GM19463 (cell line): ENCODE results near the gene ZNF341.
A peak's percentile ranks its signal among the peaks of the same experiment; 100 is the strongest.

Experiments used
- ATAC-seq: cut with Tn5 transposase; IDR thresholded peaks from one replicate; pipeline ENCODE4 v1.9.1; 2021; ENCODE audit warnings: mild to moderate bottlenecking, moderate library complexity; ENCODE audit not compliant: unreplicated experiment

Gene ZNF341

GRCh38 chr20:33766686-33767085 is 34.9 kb downstream of the ZNF341 start:
- ATAC-seq: no peak

GRCh38 chr20:33767777-33768138 is 36.0 kb downstream of the ZNF341 start:
- ATAC-seq: no peak

GRCh38 chr20:33769043-33769442 is 37.2 kb downstream of the ZNF341 start:
- ATAC-seq: no peak

- ATAC-seq: no peak
Observed at GRCh38 chr20:33770005-33770404, 38.2 kb downstream of the ZNF341 start.

- ATAC-seq: no peak
Observed at GRCh38 chr20:33771938-33772337, 40.1 kb downstream of the ZNF341 start.

GRCh38 chr20:33772439-33772838 is 40.6 kb downstream of the ZNF341 start:
- no peak for ATAC-seq

GRCh38 chr20:33773412-33774089 is 41.8 kb downstream of the ZNF341 start:
- ATAC-seq: peak; percentile 59

- ATAC-seq: no peak
Observed at GRCh38 chr20:33777816-33778215, 46.0 kb downstream of the ZNF341 start.

GRCh38 chr20:33781133-33781532 is 49.3 kb downstream of the ZNF341 start:
- no peak for ATAC-seq

- ATAC-seq: no peak
Observed at GRCh38 chr20:33781945-33782344, 50.1 kb downstream of the ZNF341 start.

GRCh38 chr20:33783256-33783655 is 51.5 kb downstream of the ZNF341 start:
- no peak for ATAC-seq

- no peak for ATAC-seq
Observed at GRCh38 chr20:33783818-33784217, 52.0 kb downstream of the ZNF341 start.

- no peak for ATAC-seq
Observed at GRCh38 chr20:33784225-33784624, 52.4 kb downstream of the ZNF341 start.

- ATAC-seq: no peak
Observed at GRCh38 chr20:33785503-33785902, 53.7 kb downstream of the ZNF341 start.

- no peak for ATAC-seq
Observed at GRCh38 chr20:33787253-33787891, 55.6 kb downstream of the ZNF341 start.

- no peak for ATAC-seq
Observed at GRCh38 chr20:33788351-33789049, 56.7 kb downstream of the ZNF341 start.

- ATAC-seq: no peak
Observed at GRCh38 chr20:33789109-33789857, 57.5 kb downstream of the ZNF341 start.

- no peak for ATAC-seq
Observed at GRCh38 chr20:33789858-33790182, 58.0 kb downstream of the ZNF341 start.

- no peak for ATAC-seq
Observed at GRCh38 chr20:33790566-33790965, 58.8 kb downstream of the ZNF341 start.

- ATAC-seq: no peak
Observed at GRCh38 chr20:33791021-33791420, 59.2 kb downstream of the ZNF341 start.

- ATAC-seq: no peak
Observed at GRCh38 chr20:33791540-33791939, 59.7 kb downstream of the ZNF341 start.
